GM21515 (cell line): ENCODE results near the gene FOXP1.

Source experiments
- ATAC-seq: cut with Tn5 transposase; IDR thresholded peaks from one replicate; pipeline ENCODE4 v1.9.1; 2021; ENCODE audit not compliant: unreplicated experiment

Gene FOXP1

GRCh38 chr3:70973558-70973957 lies 610.0 kb downstream of the FOXP1 start:
- ATAC-seq, result no peak

GRCh38 chr3:70972855-70973254 lies 610.7 kb downstream of the FOXP1 start:
- ATAC-seq, result no peak

GRCh38 chr3:70970952-70971351 lies 612.6 kb downstream of the FOXP1 start:
- ATAC-seq, result no peak

GRCh38 chr3:70970171-70970570 lies 613.4 kb downstream of the FOXP1 start:
- no peak for ATAC-seq

GRCh38 chr3:70963431-70964275 lies 619.9 kb downstream of the FOXP1 start:
- ATAC-seq, result no peak

- no peak for ATAC-seq
These were observed 623.8 kb downstream of the FOXP1 start for GRCh38 chr3:70959506-70960291.

- ATAC-seq, result no peak
These were observed 631.3 kb downstream of the FOXP1 start for GRCh38 chr3:70952033-70952747.

GRCh38 chr3:70951316-70951715 lies 632.2 kb downstream of the FOXP1 start:
- no peak for ATAC-seq

GRCh38 chr3:70947579-70947978 lies 635.9 kb downstream of the FOXP1 start:
- ATAC-seq, result no peak

- ATAC-seq, result no peak
These were observed 639.6 kb downstream of the FOXP1 start for GRCh38 chr3:70943886-70944285.

GRCh38 chr3:70933105-70933810 lies 650.3 kb downstream of the FOXP1 start:
- ATAC-seq, result no peak

- ATAC-seq, result no peak
These were observed 653.5 kb downstream of the FOXP1 start for GRCh38 chr3:70930066-70930465.

GRCh38 chr3:70927239-70927638 lies 656.3 kb downstream of the FOXP1 start:
- no peak for ATAC-seq

- no peak for ATAC-seq
These were observed 656.7 kb downstream of the FOXP1 start for GRCh38 chr3:70926835-70927234.

- no peak for ATAC-seq
These were observed 663.9 kb downstream of the FOXP1 start for GRCh38 chr3:70919661-70920060.

- ATAC-seq, result no peak
These were observed 664.4 kb downstream of the FOXP1 start for GRCh38 chr3:70919091-70919490.

GRCh38 chr3:70916375-70917055 lies 667.0 kb downstream of the FOXP1 start:
- ATAC-seq, result no peak

GRCh38 chr3:70914862-70915261 lies 668.7 kb downstream of the FOXP1 start:
- no peak for ATAC-seq

GRCh38 chr3:70911719-70912118 lies 671.8 kb downstream of the FOXP1 start:
- ATAC-seq, result no peak

GRCh38 chr3:70905491-70905890 lies 678.0 kb downstream of the FOXP1 start:
- no peak for ATAC-seq
